WTC11 (cell line): Measurements from ENCODE around the gene KLK1. TPM values are rescaled to one million over a fixed set of nuclear protein-coding genes. Genes with fewer than 3 reads are reported as not detected.

Source experiments
- ATAC-seq: fragments of 200-7000 bp; cut with Tn5 transposase; 2 replicates; pipeline ENCODE4 v1.10.0; 2021; ENCODE audit warnings: mild to moderate bottlenecking, moderate library complexity
- CTCF ChIA-PET: fragments of 300-600 bp; sonication (Branson Sonifier 250); formaldehyde crosslinking; loops from one replicate; lab custom pipeline; 2021; ENCODE audit warnings: antibody characterized with exemption; lab: Charles Lee
- POLR2A ChIA-PET: fragments of 350-600 bp; sonication (Branson Sonifier 250); formaldehyde crosslinking; loops from one replicate; lab custom pipeline; 2021; ENCODE audit warnings: antibody characterized with exemption; lab: Charles Lee
- DNase-seq: peaks from one replicate; pipeline ENCODE4 v3.0.0; 2021; ENCODE audit warnings: low spot score
- H3K27ac Mint-ChIP-seq: 2 replicates; pipeline ENCODE4 v1.8.0; 2021; ENCODE audit warnings: mixed read lengths
- H3K27me3 Mint-ChIP-seq: 2 replicates; pipeline ENCODE4 v1.8.0; 2021; ENCODE audit warnings: low read depth, mild to moderate bottlenecking, moderate library complexity, mixed read lengths
- H3K36me3 Mint-ChIP-seq: 2 replicates; pipeline ENCODE4 v1.8.0; 2021; ENCODE audit warnings: mixed read lengths
- H3K4me1 Mint-ChIP-seq: 2 replicates; pipeline ENCODE4 v1.8.0; 2022; ENCODE audit warnings: mixed read lengths
- H3K4me3 Mint-ChIP-seq: 2 replicates; pipeline ENCODE4 v1.8.0; 2021; ENCODE audit warnings: mild to moderate bottlenecking, moderate library complexity, mixed read lengths
- H3K9me3 Mint-ChIP-seq: 2 replicates; pipeline ENCODE4 v1.8.0; 2021; ENCODE audit warnings: mixed read lengths
- AR ChIP-seq: fragments of 250-450 bp; sonication (Bioruptor Pico); IDR thresholded peaks from 2 replicates; pipeline ENCODE4 v1.9.0; 2021; ENCODE audit warnings: mild to moderate bottlenecking
- ATF1 ChIP-seq: sonication (generic); formaldehyde crosslinking; IDR thresholded peaks from 2 replicates; pipeline ENCODE4 v1.8.1; 2023; ENCODE audit warnings: mild to moderate bottlenecking, moderate library complexity, missing genetic modification reagents
- EMX1 ChIP-seq: fragments of 250-450 bp; sonication (Bioruptor Pico); IDR thresholded peaks from 2 replicates; pipeline ENCODE4 v1.8.0; 2021; ENCODE audit warnings: mild to moderate bottlenecking
- GRHL2 ChIP-seq: fragments of 250-450 bp; sonication (Bioruptor Pico); IDR thresholded peaks from 2 replicates; pipeline ENCODE4 v1.8.0; 2022; ENCODE audit warnings: mild to moderate bottlenecking, moderate library complexity; ENCODE audit not compliant: insufficient replicate concordance, severe bottlenecking
- JUN ChIP-seq: sonication (generic); formaldehyde crosslinking; IDR thresholded peaks from 2 replicates; pipeline ENCODE4 v1.8.0; 2023; ENCODE audit warnings: mild to moderate bottlenecking, missing genetic modification reagents
- MLX ChIP-seq: sonication (generic); formaldehyde crosslinking; IDR thresholded peaks from 2 replicates; pipeline ENCODE4 v1.8.1; 2023; ENCODE audit warnings: mild to moderate bottlenecking, missing genetic modification reagents, moderate library complexity
- NFE2L1 ChIP-seq: sonication (generic); formaldehyde crosslinking; IDR thresholded peaks from 2 replicates; pipeline ENCODE4 v1.8.1; 2023; ENCODE audit warnings: missing genetic modification reagents
- PREB ChIP-seq: sonication (generic); formaldehyde crosslinking; IDR thresholded peaks from 2 replicates; pipeline ENCODE4 v1.8.1; 2022; ENCODE audit warnings: mild to moderate bottlenecking, missing genetic modification reagents, moderate library complexity, borderline replicate concordance
- RORB ChIP-seq: fragments of 250-450 bp; sonication (Bioruptor Pico); IDR thresholded peaks from 2 replicates; pipeline ENCODE4 v1.9.0; 2021; ENCODE audit warnings: mild to moderate bottlenecking
- TP53 ChIP-seq: sonication (generic); formaldehyde crosslinking; IDR thresholded peaks from 2 replicates; pipeline ENCODE4 v1.8.1; 2023; ENCODE audit warnings: mild to moderate bottlenecking, missing genetic modification reagents
- USF2 ChIP-seq: sonication (generic); formaldehyde crosslinking; IDR thresholded peaks from 2 replicates; pipeline ENCODE4 v1.8.1; 2023; ENCODE audit warnings: mild to moderate bottlenecking, missing genetic modification reagents, moderate library complexity
- ZNF281 ChIP-seq: sonication (generic); formaldehyde crosslinking; IDR thresholded peaks from 2 replicates; pipeline ENCODE4 v1.8.0; 2023; ENCODE audit warnings: mild to moderate bottlenecking, missing genetic modification reagents
- ZNF416 ChIP-seq: fragments of 250-450 bp; sonication (Bioruptor Pico); IDR thresholded peaks from 2 replicates; pipeline ENCODE4 v1.9.0; 2021; ENCODE audit warnings: mild to moderate bottlenecking, inconsistent platforms
- total RNA-seq: library from RNA; stranded (reverse); gene quantifications from 3 replicates; pipeline ENCODE4 v1.2.3, GENCODE V29; 2021
- TF ChIP-seq, protein P1 (sequence below): sonication (generic); formaldehyde crosslinking; IDR thresholded peaks from 2 replicates; pipeline ENCODE4 v1.8.1; 2023; ENCODE audit warnings: mild to moderate bottlenecking, moderate library complexity, missing genetic modification reagents
- TF ChIP-seq, protein P2 (sequence below): sonication (generic); formaldehyde crosslinking; IDR thresholded peaks from 2 replicates; pipeline ENCODE4 v1.8.0; 2022; ENCODE audit warnings: mild to moderate bottlenecking, missing genetic modification reagents
- TF ChIP-seq, protein P3 (sequence below): fragments of 250-450 bp; sonication (Bioruptor Pico); IDR thresholded peaks from 2 replicates; pipeline ENCODE4 v1.9.0; 2021; ENCODE audit warnings: mild to moderate bottlenecking, borderline replicate concordance

The KLK1 gene
- total RNA-seq, 1 experiment from 2014 or later = 3.9 TPM

DNA sequence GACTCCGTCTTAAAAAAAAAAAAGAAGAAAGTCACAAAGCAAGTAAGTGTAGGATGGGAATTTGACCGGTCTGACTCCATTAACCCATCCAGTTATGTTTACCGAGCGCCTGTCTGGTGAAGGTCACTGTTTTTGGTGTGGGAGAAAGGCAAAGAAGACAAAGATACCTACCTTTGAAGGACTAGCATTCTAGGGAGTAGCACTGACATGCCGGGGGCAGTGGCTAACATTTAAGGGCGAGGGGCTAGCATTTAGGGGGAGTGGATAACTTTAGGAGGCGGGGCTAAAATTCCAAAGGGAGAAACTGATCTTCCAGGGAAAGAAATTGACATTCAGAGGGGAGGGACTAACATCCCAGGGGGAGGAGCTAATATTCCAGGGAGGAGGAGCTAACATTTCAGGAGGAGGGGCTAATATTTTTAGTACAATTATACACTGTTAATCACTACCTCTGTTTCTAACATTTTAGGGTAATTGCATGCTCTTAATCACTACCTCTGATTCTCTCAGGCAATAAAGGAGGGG, 44.6 kb downstream of the KLK1 start:
- no peak overlapping the region for H3K27ac Mint-ChIP-seq
- ChIA-PET CTCF (interaction anchor here (0.8 to 10.3 kb wide), 13 partner anchors 12 to 422 kb away, joined by 3 to 195 read pairs (median 7); partner anchors contain the start of genes C19orf81, CLEC11A and SHANK1), POLR2A (interaction anchor here (1.9 kb wide), 1 partner anchor 54 kb away, joined by 7 read pairs; no protein-coding TSS in a partner anchor)
- DNase-seq (no peak), ATAC-seq (no peak)
- H3K4me1 Mint-ChIP-seq = peaks cover 30% of the 10 kb centered on the region
- TF ChIP-seq, protein P1, sequence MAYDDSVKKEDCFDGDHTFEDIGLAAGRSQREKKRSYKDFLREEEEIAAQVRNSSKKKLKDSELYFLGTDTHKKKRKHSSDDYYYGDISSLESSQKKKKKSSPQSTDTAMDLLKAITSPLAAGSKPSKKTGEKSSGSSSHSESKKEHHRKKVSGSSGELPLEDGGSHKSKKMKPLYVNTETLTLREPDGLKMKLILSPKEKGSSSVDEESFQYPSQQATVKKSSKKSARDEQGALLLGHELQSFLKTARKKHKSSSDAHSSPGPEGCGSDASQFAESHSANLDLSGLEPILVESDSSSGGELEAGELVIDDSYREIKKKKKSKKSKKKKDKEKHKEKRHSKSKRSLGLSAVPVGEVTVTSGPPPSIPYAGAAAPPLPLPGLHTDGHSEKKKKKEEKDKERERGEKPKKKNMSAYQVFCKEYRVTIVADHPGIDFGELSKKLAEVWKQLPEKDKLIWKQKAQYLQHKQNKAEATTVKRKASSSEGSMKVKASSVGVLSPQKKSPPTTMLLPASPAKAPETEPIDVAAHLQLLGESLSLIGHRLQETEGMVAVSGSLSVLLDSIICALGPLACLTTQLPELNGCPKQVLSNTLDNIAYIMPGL (CRISPR knock-in tag) = no peak
- no peak for TF ChIP-seq GRHL2 (CRISPR knock-in tag)
- TF ChIP-seq JUN = no peak
- TF ChIP-seq ZNF416 (CRISPR knock-in tag) = no peak
- TF ChIP-seq ZNF281 (CRISPR knock-in tag) = no peak
- TF ChIP-seq NFE2L1 (CRISPR knock-in tag) = no peak
- no peak for TF ChIP-seq PREB
- no peak for TF ChIP-seq RORB (CRISPR knock-in tag)
- no peak for TF ChIP-seq AR
- no peak for TF ChIP-seq ATF1
- no peak for TF ChIP-seq USF2
- TF ChIP-seq, protein P2, sequence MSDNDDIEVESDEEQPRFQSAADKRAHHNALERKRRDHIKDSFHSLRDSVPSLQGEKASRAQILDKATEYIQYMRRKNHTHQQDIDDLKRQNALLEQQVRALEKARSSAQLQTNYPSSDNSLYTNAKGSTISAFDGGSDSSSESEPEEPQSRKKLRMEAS = no peak
- TF ChIP-seq EMX1 (CRISPR knock-in tag) = no peak
- no peak overlapping the region for H3K4me3 Mint-ChIP-seq
- H3K9me3 Mint-ChIP-seq = no peaks in the 10 kb centered on the region
- H3K36me3 Mint-ChIP-seq = no peaks in the 10 kb centered on the region
- H3K27me3 Mint-ChIP-seq = peaks cover 90% of the 10 kb centered on the region

DNA sequence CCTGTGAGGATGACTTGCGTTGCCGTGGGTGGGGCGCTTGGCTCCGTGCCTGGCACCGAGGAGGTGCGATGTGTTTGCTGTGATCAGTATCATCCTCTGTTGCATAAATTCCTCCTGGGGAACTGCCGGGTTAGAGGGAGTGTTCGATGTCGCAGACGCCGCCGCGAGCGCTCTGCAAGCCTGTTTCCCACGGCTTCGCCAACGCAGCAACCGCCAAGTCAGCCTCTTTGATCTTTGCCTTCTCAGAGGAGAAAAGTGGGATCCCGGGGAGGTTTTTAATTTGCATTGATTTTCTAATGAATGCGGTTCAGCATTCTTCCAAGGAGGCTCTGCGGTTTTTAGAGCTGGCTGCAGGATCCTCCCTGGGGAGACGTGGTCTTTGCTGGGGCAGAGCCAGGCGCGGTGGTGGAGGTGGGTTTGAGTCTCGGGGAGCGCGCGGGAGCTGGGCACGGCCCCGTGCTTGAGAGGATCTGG, 45.7 kb downstream of the KLK1 start:
- POLR2A ChIA-PET = interaction anchor here (1.3 to 1.9 kb wide), 2 partner anchors 53 kb away, joined by 5 to 7 read pairs; no protein-coding TSS in a partner anchor
- ATAC-seq (peak; percentile 54), DNase-seq (peak; percentile 71)
- H3K27me3 Mint-ChIP-seq = peaks cover 95% of the 10 kb centered on the region
- CTCF ChIA-PET = interaction anchor here (0.6 to 10.3 kb wide), 7 partner anchors 55 to 240 kb away, joined by 3 to 195 read pairs (median 11); partner anchors contain the start of genes CLEC11A and SHANK1
- H3K27ac Mint-ChIP-seq = 0 out of 2 replicates have a peak overlapping the region, but pooled peaks have one; percentile 51
- peaks cover 24% of the 10 kb centered on the region for H3K4me1 Mint-ChIP-seq
- no peaks in the 10 kb centered on the region for H3K36me3 Mint-ChIP-seq
- H3K9me3 Mint-ChIP-seq = no peaks in the 10 kb centered on the region
- H3K4me3 Mint-ChIP-seq = peak overlapping the region; percentile 59
- TF ChIP-seq TP53 (CRISPR knock-in tag) = no peak
- no peak for TF ChIP-seq MLX
- TF ChIP-seq ZNF281 (CRISPR knock-in tag) = no peak
- TF ChIP-seq, protein P3, sequence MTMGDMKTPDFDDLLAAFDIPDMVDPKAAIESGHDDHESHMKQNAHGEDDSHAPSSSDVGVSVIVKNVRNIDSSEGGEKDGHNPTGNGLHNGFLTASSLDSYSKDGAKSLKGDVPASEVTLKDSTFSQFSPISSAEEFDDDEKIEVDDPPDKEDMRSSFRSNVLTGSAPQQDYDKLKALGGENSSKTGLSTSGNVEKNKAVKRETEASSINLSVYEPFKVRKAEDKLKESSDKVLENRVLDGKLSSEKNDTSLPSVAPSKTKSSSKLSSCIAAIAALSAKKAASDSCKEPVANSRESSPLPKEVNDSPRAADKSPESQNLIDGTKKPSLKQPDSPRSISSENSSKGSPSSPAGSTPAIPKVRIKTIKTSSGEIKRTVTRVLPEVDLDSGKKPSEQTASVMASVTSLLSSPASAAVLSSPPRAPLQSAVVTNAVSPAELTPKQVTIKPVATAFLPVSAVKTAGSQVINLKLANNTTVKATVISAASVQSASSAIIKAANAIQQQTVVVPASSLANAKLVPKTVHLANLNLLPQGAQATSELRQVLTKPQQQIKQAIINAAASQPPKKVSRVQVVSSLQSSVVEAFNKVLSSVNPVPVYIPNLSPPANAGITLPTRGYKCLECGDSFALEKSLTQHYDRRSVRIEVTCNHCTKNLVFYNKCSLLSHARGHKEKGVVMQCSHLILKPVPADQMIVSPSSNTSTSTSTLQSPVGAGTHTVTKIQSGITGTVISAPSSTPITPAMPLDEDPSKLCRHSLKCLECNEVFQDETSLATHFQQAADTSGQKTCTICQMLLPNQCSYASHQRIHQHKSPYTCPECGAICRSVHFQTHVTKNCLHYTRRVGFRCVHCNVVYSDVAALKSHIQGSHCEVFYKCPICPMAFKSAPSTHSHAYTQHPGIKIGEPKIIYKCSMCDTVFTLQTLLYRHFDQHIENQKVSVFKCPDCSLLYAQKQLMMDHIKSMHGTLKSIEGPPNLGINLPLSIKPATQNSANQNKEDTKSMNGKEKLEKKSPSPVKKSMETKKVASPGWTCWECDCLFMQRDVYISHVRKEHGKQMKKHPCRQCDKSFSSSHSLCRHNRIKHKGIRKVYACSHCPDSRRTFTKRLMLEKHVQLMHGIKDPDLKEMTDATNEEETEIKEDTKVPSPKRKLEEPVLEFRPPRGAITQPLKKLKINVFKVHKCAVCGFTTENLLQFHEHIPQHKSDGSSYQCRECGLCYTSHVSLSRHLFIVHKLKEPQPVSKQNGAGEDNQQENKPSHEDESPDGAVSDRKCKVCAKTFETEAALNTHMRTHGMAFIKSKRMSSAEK (CRISPR knock-in tag) = no peak
